ENCODE measurements around the gene ATP6V0B.
A peak's percentile ranks its signal among the peaks of the same experiment; 100 is the strongest.

Gene ATP6V0B

DNA sequence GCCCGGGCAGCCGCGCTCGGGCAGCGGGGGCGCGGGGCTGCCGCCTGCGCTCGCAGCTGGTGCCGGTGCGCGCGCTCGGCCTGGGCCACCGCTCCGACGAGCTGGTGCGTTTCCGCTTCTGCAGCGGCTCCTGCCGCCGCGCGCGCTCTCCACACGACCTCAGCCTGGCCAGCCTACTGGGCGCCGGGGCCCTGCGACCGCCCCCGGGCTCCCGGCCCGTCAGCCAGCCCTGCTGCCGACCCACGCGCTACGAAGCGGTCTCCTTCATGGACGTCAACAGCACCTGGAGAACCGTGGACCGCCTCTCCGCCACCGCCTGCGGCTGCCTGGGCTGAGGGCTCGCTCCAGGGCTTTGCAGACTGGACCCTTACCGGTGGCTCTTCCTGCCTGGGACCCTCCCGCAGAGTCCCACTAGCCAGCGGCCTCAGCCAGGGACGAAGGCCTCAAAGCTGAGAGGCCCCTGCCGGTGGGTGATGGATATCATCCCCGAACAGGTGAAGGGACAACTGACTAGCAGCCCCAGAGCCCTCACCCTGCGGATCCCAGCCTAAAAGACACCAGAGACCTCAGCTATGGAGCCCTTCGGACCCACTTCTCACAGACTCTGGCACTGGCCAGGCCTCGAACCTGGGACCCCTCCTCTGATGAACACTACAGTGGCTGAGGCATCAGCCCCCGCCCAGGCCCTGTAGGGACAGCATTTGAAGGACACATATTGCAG is 38.2 kb upstream of the ATP6V0B start:
- Histone ChIP-seq H3K4me3 (ENCODE audit: low read length) (no peak overlapping the region), H3K9me3 (ENCODE audit: control insufficient read depth, low read length) (no peaks in the 10 kb centered on the region), H3K9ac (ENCODE audit: low read length) (peak overlapping the region; percentile 25), H3K4me1 (ENCODE audit: control insufficient read depth, insufficient read depth, low read length) (peaks cover 33% of the 10 kb centered on the region), H3K27me3 (ENCODE audit: control insufficient read depth, insufficient read depth, low read length) (peaks cover 34% of the 10 kb centered on the region), H3K36me3 (ENCODE audit: control insufficient read depth, insufficient read depth, low read length) (no peaks in the 10 kb centered on the region)

DNA sequence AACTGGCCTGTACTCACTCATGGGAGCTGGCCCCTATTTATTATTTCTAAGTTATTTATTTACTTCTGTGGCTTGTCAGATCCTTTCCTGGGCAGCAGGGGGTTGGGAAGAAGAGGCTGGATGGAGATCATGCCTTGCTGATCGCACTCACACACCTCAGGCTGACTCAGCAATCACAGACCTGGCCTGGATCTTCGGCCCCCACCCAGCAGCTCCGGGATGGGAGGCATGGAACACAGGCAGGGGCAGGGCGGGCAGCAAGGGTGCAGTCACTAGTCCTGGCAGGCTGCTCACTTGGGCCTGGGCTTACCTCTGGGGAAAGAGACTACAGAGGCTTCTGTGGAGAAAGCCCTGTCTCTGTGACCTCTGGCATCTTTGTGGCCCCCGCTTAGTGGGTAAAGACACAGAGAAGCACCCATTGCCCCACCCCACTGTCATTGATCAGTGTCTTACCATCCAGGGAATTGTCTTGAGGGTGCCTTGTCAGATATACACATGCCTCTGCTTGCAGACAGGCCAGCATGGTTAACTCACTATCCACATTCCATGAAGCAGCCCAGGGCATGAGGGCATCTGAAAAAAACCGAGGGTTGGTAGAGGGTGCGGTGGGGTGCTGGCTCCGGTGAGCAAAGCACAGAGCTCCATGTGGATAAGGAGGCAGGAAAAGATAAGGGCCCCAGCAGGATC is 37.4 kb upstream of the ATP6V0B start:
- H3K9ac ChIP-seq (ENCODE audit: low read length) = peak overlapping the region; percentile 25

DNA sequence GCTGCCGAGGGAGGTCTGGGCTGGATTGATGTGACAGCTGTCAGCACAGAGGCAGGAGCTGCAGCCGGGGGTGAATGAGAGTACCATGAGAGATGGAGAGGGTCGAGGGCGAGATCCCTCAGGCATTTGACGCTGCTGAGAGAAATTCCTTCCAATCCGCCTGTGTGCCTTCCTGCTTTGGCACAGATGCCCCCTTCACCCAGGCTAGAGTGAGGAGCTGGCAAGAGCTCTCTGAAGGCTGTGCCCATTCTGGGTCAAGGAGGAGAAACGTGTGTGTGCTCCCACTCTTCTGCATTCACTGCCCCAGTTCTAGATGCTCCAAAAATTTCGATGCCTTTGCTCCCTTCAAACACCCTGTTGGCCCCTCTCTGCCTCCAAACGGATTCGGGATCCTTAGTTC is 36.4 kb upstream of the ATP6V0B start:
- Histone ChIP-seq H3K9ac (ENCODE audit: low read length) (no peak overlapping the region), H3K9me3 (ENCODE audit: control insufficient read depth, low read length) (no peaks in the 10 kb centered on the region), H3K4me3 (ENCODE audit: low read length) (no peak overlapping the region)

More for the DNA sequence above, 37.4 kb upstream of the ATP6V0B start:
- peaks cover 33% of the 10 kb centered on the region for H3K4me1 ChIP-seq (ENCODE audit: control insufficient read depth, insufficient read depth, low read length)
- no peaks in the 10 kb centered on the region for H3K9me3 ChIP-seq (ENCODE audit: control insufficient read depth, low read length)
- H3K27me3 ChIP-seq (ENCODE audit: control insufficient read depth, insufficient read depth, low read length) = peaks cover 31% of the 10 kb centered on the region
- no peak overlapping the region for H3K4me3 ChIP-seq (ENCODE audit: low read length)
- H3K36me3 ChIP-seq (ENCODE audit: control insufficient read depth, insufficient read depth, low read length) = no peaks in the 10 kb centered on the region

DNA sequence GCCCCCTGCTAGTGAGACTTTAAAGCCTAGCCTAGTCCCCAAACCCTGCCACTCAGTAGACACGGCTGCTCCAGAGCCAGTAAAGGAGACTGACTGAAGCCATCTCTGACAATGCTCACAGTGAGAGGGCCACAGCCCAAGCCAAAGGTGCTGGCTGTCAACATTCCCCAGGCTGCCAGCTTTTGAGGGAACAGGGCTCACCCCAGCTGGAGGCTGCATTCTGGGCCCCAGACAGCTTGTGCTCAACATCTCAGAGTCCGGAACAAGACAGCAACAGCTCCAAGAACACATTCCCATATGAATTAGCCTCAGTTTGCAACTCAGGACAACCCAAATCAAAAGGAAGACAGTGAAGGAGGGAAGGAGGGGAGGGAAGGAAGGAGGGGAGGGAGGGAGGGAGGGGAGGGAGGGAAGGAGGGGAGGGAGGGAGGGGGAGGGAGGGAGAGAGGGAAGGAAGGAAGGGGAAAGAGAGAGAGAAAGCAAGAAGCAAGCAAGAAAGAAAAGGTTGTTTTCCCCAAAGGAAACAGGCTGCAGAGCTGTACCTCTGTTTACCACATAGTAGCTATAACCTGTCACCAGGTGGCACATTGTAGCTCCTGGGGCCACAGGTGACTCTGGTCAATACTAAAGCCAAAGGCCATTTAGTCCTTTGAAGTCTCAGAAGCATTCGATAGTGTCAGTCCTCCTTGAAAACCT is 35.7 kb upstream of the ATP6V0B start:
- no peaks in the 10 kb centered on the region for H3K9me3 ChIP-seq (ENCODE audit: control insufficient read depth, low read length)
- peaks cover 14% of the 10 kb centered on the region for H3K27me3 ChIP-seq (ENCODE audit: control insufficient read depth, insufficient read depth, low read length)
- no peak overlapping the region for H3K4me3 ChIP-seq (ENCODE audit: low read length)
- no peaks in the 10 kb centered on the region for H3K36me3 ChIP-seq (ENCODE audit: control insufficient read depth, insufficient read depth, low read length)
- H3K9ac ChIP-seq (ENCODE audit: low read length) = no peak overlapping the region
- H3K4me1 ChIP-seq (ENCODE audit: control insufficient read depth, insufficient read depth, low read length) = peaks cover 22% of the 10 kb centered on the region

More for the DNA sequence above, 36.4 kb upstream of the ATP6V0B start:
- peaks cover 29% of the 10 kb centered on the region for H3K4me1 ChIP-seq (ENCODE audit: control insufficient read depth, insufficient read depth, low read length)
- H3K36me3 ChIP-seq (ENCODE audit: control insufficient read depth, insufficient read depth, low read length) = no peaks in the 10 kb centered on the region
- peaks cover 20% of the 10 kb centered on the region for H3K27me3 ChIP-seq (ENCODE audit: control insufficient read depth, insufficient read depth, low read length)

DNA sequence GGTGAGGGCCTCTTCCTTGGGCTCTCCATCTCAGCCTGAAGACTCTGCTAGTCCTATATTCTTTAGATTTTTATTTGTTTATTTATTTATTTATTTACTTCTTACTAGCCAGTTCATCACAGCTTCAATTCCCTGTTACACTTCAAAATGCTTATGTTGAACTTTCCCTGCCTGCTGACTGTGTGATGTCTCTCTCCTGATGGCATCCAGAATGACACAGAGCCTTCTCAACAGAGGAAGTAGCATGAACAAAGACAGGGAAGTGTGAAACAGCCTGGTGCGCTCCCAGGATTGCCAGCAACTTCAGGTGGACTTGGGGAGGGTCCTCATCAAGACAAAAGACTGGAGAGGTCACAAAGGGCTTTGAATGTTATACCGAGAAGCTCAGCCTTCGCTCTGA is 32.3 kb upstream of the ATP6V0B start:
- H3K27me3 ChIP-seq (ENCODE audit: control insufficient read depth, insufficient read depth, low read length) = no peaks in the 10 kb centered on the region
- H3K36me3 ChIP-seq (ENCODE audit: control insufficient read depth, insufficient read depth, low read length) = no peaks in the 10 kb centered on the region
- H3K4me3 ChIP-seq (ENCODE audit: low read length) = no peak overlapping the region
- no peaks in the 10 kb centered on the region for H3K9me3 ChIP-seq (ENCODE audit: control insufficient read depth, low read length)
- H3K4me1 ChIP-seq (ENCODE audit: control insufficient read depth, insufficient read depth, low read length) = peaks cover 2% of the 10 kb centered on the region
- H3K9ac ChIP-seq (ENCODE audit: low read length) = no peak overlapping the region

DNA sequence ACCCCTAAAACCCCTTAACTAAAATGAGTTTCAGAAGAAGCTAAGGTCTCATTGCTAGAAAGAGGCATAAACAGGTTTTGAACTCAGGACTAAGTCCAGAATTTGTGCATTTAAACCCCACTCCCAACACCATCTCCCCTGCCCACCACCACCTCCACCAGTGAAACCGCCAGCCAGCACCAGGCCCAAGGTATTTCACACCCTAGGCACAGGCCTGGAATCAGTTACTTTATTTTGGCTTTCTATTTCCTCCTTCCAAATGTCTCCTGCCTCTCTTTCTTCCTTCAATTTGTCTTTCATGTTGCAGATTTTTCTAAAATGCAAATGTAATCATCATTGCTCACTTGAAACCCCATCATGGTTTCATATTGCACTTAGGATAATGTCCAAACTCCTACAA is 29.9 kb upstream of the ATP6V0B start:
- Histone ChIP-seq H3K4me1 (ENCODE audit: control insufficient read depth, insufficient read depth, low read length) (peaks cover 12% of the 10 kb centered on the region), H3K36me3 (ENCODE audit: control insufficient read depth, insufficient read depth, low read length) (no peaks in the 10 kb centered on the region), H3K4me3 (ENCODE audit: low read length) (no peak overlapping the region), H3K9ac (ENCODE audit: low read length) (no peak overlapping the region), H3K9me3 (ENCODE audit: control insufficient read depth, low read length) (no peaks in the 10 kb centered on the region), H3K27me3 (ENCODE audit: control insufficient read depth, insufficient read depth, low read length) (no peaks in the 10 kb centered on the region)

DNA sequence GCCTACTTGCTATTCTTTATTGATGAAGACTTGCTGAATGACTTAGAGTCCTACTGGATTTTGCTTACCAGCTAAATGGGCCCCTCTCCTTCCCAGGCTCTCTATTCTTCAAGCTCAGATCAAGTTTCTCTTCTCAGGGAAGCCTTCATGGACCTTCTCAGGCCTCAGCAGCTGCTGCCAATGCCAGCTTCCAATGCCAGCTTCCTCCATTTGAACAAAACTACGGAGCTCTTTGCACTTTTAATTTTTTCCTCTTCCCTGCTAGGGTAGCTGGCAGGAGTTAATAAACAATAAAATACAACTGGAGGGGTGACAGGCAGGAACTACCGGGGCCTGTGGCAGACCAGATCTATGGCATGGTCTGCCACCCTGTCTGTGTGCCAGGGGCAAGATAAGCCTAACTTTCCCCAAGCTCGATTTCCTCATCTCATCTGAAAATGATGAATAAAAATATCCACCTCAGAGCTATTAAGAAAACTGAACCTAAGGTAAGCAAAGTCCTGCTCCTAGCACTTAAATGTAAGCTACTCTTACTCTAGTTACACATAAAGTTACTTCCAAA is 29.0 kb upstream of the ATP6V0B start:
- Histone ChIP-seq H3K9me3 (ENCODE audit: control insufficient read depth, low read length) (no peaks in the 10 kb centered on the region), H3K4me1 (ENCODE audit: control insufficient read depth, insufficient read depth, low read length) (peaks cover 12% of the 10 kb centered on the region), H3K9ac (ENCODE audit: low read length) (peak overlapping the region; percentile 61), H3K36me3 (ENCODE audit: control insufficient read depth, insufficient read depth, low read length) (no peaks in the 10 kb centered on the region), H3K4me3 (ENCODE audit: low read length) (peak overlapping the region; percentile 24), H3K27me3 (ENCODE audit: control insufficient read depth, insufficient read depth, low read length) (no peaks in the 10 kb centered on the region)

DNA sequence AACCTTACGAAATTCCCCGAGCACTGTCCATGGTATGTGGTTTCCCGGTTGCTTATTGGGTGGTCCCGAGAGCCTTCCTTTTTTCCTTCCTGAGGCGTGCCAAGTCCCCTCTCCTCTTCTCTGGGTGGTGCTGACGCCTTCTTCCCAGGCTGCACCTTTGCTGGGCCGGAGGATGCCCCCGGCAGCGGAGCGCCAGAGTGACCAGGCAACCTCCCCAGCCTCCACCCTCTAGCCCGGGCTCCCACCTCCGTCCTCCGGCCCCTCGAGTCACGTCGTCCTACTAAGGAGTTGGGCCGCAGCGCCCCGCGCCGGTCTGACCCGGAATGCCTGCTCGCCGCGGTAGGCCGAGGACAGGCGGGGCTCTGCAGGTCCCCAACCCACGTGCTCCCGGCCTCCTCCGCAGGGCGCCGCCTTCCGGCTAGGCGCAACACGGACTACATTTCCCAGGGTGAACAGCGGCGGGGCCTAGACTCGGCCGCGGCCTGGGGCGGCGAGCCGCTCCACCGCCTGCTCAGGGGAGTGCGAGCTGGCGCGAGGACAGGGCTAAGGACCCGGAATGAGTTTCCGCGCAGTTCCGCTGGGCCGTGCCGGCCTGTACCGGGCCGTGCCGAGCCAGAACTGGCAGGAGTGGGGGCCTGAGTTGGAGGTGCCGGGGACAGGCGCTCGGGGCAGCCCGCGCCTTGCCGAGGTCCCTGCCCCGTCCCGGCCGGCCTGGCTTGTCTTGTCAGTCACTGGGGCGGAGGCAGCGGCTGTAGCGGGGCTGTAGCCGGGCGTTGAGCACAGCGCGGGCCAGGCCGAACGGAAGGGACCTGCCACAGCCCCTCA is 28.3 kb upstream of the ATP6V0B start, which contains the start of gene IPO13:
IPO13 (plus strand) TSS at position 715 of the 825 bp plus-strand sequence. CDS start 651 bp downstream, outside the sequence.
- Histone ChIP-seq H3K9me3 (ENCODE audit: control insufficient read depth, low read length) (no peaks in the 10 kb centered on the region), H3K4me1 (ENCODE audit: control insufficient read depth, insufficient read depth, low read length) (peaks cover 12% of the 10 kb centered on the region), H3K36me3 (ENCODE audit: control insufficient read depth, insufficient read depth, low read length) (no peaks in the 10 kb centered on the region), H3K4me3 (ENCODE audit: low read length) (peak within 1 kb of the TSS; percentile 53), H3K27me3 (ENCODE audit: control insufficient read depth, insufficient read depth, low read length) (no peaks in the 10 kb centered on the region), H3K9ac (ENCODE audit: low read length) (peak within 1 kb of the TSS; percentile 89)

DNA sequence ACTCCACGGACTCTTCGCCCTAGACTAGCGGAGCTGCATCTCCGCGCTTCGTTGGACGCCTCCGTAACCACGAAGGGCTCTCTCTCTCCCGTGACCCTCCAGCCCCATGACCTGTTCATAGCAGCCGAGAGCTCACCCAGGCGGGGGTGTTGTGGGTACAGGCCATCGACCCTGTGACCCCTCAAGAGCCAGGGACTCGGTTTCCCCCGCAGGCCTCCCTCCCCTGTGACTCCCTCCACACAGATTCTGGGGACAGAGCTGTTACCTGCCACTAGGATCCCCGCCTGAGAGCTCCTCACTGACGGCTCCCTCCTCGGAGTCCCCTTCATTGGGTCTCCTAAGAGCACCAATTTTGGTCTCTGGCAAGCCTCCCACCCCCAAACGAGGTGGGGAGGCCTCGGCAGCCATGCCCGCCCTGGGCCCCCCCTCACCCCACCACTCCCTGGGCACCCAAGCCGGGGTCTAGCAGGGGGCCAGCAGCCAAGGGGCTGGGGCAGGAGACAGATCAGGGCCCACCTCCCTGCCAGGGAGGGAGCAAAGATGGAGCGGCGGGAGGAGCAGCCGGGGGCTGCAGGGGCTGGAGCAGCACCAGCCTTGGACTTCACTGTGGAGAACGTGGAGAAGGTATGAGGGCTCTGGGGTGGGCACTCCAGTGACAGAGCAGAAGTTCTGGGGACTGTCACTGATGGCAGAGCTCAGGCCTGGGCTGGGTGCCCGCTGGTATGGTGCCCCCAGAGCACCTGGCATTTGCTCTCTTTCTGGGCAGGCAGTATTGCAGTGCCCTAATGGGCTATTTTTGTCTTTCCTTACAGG is 27.5 kb upstream of the ATP6V0B start:
- peak overlapping the region; percentile 53 for H3K4me3 ChIP-seq (ENCODE audit: low read length)
- no peaks in the 10 kb centered on the region for H3K36me3 ChIP-seq (ENCODE audit: control insufficient read depth, insufficient read depth, low read length)
- H3K27me3 ChIP-seq (ENCODE audit: control insufficient read depth, insufficient read depth, low read length) = no peaks in the 10 kb centered on the region
- no peaks in the 10 kb centered on the region for H3K9me3 ChIP-seq (ENCODE audit: control insufficient read depth, low read length)
- H3K4me1 ChIP-seq (ENCODE audit: control insufficient read depth, insufficient read depth, low read length) = peaks cover 12% of the 10 kb centered on the region
- H3K9ac ChIP-seq (ENCODE audit: low read length) = peak overlapping the region; percentile 89

DNA sequence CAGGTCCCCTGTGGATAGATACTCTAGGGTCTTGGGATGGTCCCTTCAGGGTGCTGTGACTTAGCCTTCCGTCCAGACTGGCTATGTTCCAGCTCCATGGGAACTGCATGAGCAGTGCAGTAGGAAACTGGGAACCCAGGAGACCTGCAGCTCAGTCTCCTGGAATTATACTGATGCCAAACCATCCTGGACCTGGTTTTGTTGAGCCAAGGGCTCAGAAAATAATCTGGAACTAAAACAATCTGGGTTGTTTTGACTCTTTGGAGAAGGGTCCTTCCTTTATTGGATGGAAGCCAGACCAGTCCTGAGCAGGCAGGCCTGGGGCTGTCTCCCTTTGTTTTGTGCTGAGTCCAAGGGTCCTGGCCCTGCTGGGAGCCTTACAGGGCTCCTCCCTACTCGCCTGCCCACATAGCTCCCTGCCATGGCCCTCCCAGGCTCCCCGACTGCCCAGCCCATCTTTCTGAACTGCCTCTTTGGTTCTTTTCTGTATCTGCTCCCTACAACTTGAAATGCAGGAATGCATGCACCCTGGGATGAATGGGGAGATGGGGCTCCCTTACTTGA is 26.8 kb upstream of the ATP6V0B start:
- H3K27me3 ChIP-seq (ENCODE audit: control insufficient read depth, insufficient read depth, low read length) = no peaks in the 10 kb centered on the region
- H3K9ac ChIP-seq (ENCODE audit: low read length) = peak overlapping the region; percentile 89
- H3K4me1 ChIP-seq (ENCODE audit: control insufficient read depth, insufficient read depth, low read length) = peaks cover 12% of the 10 kb centered on the region
- H3K4me3 ChIP-seq (ENCODE audit: low read length) = peak overlapping the region; percentile 53
- H3K36me3 ChIP-seq (ENCODE audit: control insufficient read depth, insufficient read depth, low read length) = no peaks in the 10 kb centered on the region
- no peaks in the 10 kb centered on the region for H3K9me3 ChIP-seq (ENCODE audit: control insufficient read depth, low read length)

Measured in mucosa of stomach (tissue), 1 donor.